Measurements from ENCODE around the gene RNF103. TPM values are rescaled to one million over a fixed set of nuclear protein-coding genes. Genes with fewer than 3 reads are reported as not detected.
"Not testable (repeated sequence)": the region's sequence is repeated elsewhere in the genome, so short reads cannot be mapped to it uniquely, and the experiment has no call there.

The RNF103 gene
- total RNA-seq, 2 donors from 2014 or later: 11.9 to 17.9 TPM

- 82 to 100% methylated on average over 4 to 5 of the region's 5 CpGs for WGBS, 2 experiments (ENCODE audit: insufficient coverage in 1 of 2, insufficient read length in 1 of 2)
- no peak overlapping the region for H3K4me3 Mint-ChIP-seq
- H3K4me1 ChIP-seq (ENCODE audit: control insufficient read depth, insufficient read depth, low read length): peaks cover 6% of the 10 kb centered on the region
- no peak overlapping the region for H3K4me3 ChIP-seq (ENCODE audit: low read length)
- no peaks in the 10 kb centered on the region for H3K36me3 Mint-ChIP-seq (ENCODE audit: low read depth)
- H3K27me3 Mint-ChIP-seq (ENCODE audit: insufficient read depth): peaks cover 8% of the 10 kb centered on the region
- no peak for DNase-seq
- H3K27ac ChIP-seq (ENCODE audit: low read depth, low read length): no peak overlapping the region
- no peaks in the 10 kb centered on the region for H3K9me3 ChIP-seq (ENCODE audit: control insufficient read depth, low read length)
- no peak overlapping the region for H3K27ac Mint-ChIP-seq
- no peaks in the 10 kb centered on the region for H3K36me3 ChIP-seq (ENCODE audit: control insufficient read depth, insufficient read depth, low read length)
- TF ChIP-seq, protein P1, sequence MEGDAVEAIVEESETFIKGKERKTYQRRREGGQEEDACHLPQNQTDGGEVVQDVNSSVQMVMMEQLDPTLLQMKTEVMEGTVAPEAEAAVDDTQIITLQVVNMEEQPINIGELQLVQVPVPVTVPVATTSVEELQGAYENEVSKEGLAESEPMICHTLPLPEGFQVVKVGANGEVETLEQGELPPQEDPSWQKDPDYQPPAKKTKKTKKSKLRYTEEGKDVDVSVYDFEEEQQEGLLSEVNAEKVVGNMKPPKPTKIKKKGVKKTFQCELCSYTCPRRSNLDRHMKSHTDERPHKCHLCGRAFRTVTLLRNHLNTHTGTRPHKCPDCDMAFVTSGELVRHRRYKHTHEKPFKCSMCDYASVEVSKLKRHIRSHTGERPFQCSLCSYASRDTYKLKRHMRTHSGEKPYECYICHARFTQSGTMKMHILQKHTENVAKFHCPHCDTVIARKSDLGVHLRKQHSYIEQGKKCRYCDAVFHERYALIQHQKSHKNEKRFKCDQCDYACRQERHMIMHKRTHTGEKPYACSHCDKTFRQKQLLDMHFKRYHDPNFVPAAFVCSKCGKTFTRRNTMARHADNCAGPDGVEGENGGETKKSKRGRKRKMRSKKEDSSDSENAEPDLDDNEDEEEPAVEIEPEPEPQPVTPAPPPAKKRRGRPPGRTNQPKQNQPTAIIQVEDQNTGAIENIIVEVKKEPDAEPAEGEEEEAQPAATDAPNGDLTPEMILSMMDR (conservative IDR thresholded peaks at IDR 0.05): no peak
- H3K9me3 Mint-ChIP-seq: peaks cover 28% of the 10 kb centered on the region
- H3K27me3 ChIP-seq (ENCODE audit: control insufficient read depth, insufficient read depth, low read length, poor library complexity, severe bottlenecking): no peaks in the 10 kb centered on the region
- H3K9ac ChIP-seq (ENCODE audit: extremely low read depth, low read length, poor library complexity, severe bottlenecking): no peak overlapping the region
- peaks cover 20% of the 10 kb centered on the region for H3K4me1 Mint-ChIP-seq
Measured at GRCh38 chr2:86671337-86671981, 47.8 kb upstream of the RNF103 start.

DNA sequence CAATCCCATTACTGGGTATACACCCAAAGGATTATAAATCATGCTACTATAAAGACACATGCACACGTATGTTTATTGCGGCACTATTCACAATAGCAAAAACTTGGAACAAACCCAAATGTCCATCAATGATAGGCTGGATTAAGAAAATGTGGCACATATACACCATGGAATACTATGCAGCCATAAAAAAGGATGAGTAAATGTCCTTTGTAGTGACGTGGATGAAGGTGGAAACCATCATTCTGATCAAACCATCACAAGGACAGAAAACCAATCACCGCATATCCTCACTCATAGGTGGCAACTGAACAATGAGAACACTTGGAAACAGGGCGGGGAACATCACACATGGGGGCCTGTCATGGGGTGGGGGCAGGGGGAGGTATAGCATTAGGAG, 45.7 kb upstream of the RNF103 start:
- Mint-ChIP-seq H3K9me3 (peaks cover 37% of the 10 kb centered on the region), H3K27me3 (ENCODE audit: insufficient read depth) (peaks cover 11% of the 10 kb centered on the region), H3K4me1 (peaks cover 20% of the 10 kb centered on the region)
- not testable (repeated sequence) for H3K4me3 Mint-ChIP-seq; H3K9me3 ChIP-seq (ENCODE audit: control insufficient read depth, low read length); H3K27me3 ChIP-seq (ENCODE audit: control insufficient read depth, insufficient read depth, low read length, poor library complexity, severe bottlenecking); H3K4me3 ChIP-seq (ENCODE audit: low read length); H3K9ac ChIP-seq (ENCODE audit: extremely low read depth, low read length, poor library complexity, severe bottlenecking); DNase-seq; H3K27ac ChIP-seq (ENCODE audit: low read depth, low read length); H3K36me3 Mint-ChIP-seq (ENCODE audit: low read depth); H3K36me3 ChIP-seq (ENCODE audit: control insufficient read depth, insufficient read depth, low read length); H3K27ac Mint-ChIP-seq; H3K4me1 ChIP-seq (ENCODE audit: control insufficient read depth, insufficient read depth, low read length)
- WGBS, 2 experiments (ENCODE audit: insufficient coverage in 1 of 2, insufficient read length in 1 of 2): 83% methylated on average over 3 of the region's 5 CpGs; no CpG with 5 or more reads in 1 of the 2 experiments

DNA sequence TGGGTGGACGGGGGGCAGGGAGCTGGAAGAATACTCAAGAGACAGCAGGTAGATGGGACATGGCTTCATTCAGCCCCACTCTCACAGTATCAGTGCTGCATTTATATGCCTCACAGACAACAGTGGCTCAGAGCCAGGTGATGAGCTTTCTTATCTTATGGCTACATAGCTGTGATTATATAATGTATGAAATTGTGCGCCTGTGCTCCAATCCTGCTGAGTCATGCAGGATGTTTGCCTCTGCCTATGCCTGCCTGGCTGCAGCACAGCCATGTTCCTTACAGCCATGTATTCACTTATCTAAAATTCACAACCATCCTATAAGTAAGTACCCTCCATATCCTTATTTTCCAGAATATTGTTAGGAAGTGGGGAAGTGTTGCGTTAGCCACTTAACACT, 37.7 kb upstream of the RNF103 start:
- DNase-seq: no peak

More for the DNA sequence above, 37.7 kb upstream of the RNF103 start:
- Mint-ChIP-seq H3K4me3 (no peak overlapping the region), H3K9me3 (peaks cover 42% of the 10 kb centered on the region), H3K27me3 (ENCODE audit: insufficient read depth) (peaks cover 2% of the 10 kb centered on the region), H3K27ac (no peak overlapping the region), H3K36me3 (ENCODE audit: low read depth) (peaks cover 3% of the 10 kb centered on the region), H3K4me1 (no peaks in the 10 kb centered on the region)
- no peak overlapping the region for H3K27ac ChIP-seq (ENCODE audit: low read depth, low read length)
- no peaks in the 10 kb centered on the region for H3K27me3 ChIP-seq (ENCODE audit: control insufficient read depth, insufficient read depth, low read length, poor library complexity, severe bottlenecking)
- 96% methylated on average over 3 of the region's 3 CpGs; no CpG with 5 or more reads in 1 of the 2 experiments for WGBS, 2 experiments (ENCODE audit: insufficient coverage in 1 of 2, insufficient read length in 1 of 2)
- no peak overlapping the region for H3K9ac ChIP-seq (ENCODE audit: extremely low read depth, low read length, poor library complexity, severe bottlenecking)
- peaks cover 24% of the 10 kb centered on the region for H3K9me3 ChIP-seq (ENCODE audit: control insufficient read depth, low read length)
- H3K36me3 ChIP-seq (ENCODE audit: control insufficient read depth, insufficient read depth, low read length): no peaks in the 10 kb centered on the region
- TF ChIP-seq, protein P1 (conservative IDR thresholded peaks at IDR 0.05): no peak
- H3K4me3 ChIP-seq (ENCODE audit: low read length): no peak overlapping the region
- no peaks in the 10 kb centered on the region for H3K4me1 ChIP-seq (ENCODE audit: control insufficient read depth, insufficient read depth, low read length)

Measured in endodermal cell (in vitro differentiated cells).